A673 (cell line): ENCODE results near the gene CLDN11.

Source experiments
- CTCF ChIP-seq: fragments of 300-800, 200-600 bp; sonication (generic); conservative IDR thresholded peaks from 2 replicates; pipeline ENCODE4 v1.5.1; 2017; ENCODE audit warnings: low read depth, mild to moderate bottlenecking, antibody characterized with exemption, low read length, moderate library complexity, mixed read lengths
- EZH2 ChIP-seq: fragments of 200-600 bp; sonication (generic); IDR thresholded peaks from 2 replicates; pipeline ENCODE4 v1.6.1; 2017; ENCODE audit warnings: borderline replicate concordance, low read depth, mild to moderate bottlenecking, mixed read lengths, antibody characterized with exemption, low read length; ENCODE audit not compliant: poor library complexity, severe bottlenecking

GRCh38 chr3:170426240-170426797 lies 7.7 kb downstream of the CLDN11 start:
- no peak for TF ChIP-seq CTCF
- no peak for TF ChIP-seq EZH2
